T-helper 2 cell (primary cell): Measurements from ENCODE around the gene NCOA1.

Experiments used
- DNase-seq, 5 experiments: peaks; one replicate each; pipeline versions ENCODE4 v3.0.0 to v3.0.0-alpha.2; 2012 to 2022

The NCOA1 gene

DNA sequence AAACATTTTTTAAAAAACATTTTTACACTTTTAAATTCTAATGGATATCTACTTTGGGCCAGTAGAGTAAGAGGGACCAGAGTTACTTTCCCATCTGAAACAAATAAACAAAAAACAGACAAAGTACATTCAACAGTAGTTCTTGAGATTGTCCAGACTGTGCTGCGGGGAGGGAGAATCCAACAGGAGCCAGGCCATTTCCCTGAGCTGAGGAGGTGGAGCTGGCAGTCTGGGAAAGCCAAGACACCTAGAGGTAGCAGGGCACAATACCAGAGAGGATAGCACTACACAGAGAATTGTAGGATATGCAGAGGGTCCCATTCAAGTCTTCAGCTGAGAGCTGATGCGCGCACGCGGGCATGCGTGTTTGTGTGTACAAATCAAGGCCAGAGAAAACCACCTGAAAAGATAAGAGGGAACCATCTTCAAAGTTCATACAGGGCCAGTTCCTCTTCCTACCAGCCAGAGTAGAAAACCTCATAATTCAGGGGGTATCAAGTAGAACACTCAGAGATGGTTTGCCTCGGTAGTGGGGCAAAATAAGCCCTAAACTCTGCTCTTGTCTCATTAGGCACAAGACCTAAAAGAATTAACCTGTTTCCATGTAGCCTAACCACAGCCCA is 258.1 kb downstream of the NCOA1 start:
- DNase-seq: no peak

DNA sequence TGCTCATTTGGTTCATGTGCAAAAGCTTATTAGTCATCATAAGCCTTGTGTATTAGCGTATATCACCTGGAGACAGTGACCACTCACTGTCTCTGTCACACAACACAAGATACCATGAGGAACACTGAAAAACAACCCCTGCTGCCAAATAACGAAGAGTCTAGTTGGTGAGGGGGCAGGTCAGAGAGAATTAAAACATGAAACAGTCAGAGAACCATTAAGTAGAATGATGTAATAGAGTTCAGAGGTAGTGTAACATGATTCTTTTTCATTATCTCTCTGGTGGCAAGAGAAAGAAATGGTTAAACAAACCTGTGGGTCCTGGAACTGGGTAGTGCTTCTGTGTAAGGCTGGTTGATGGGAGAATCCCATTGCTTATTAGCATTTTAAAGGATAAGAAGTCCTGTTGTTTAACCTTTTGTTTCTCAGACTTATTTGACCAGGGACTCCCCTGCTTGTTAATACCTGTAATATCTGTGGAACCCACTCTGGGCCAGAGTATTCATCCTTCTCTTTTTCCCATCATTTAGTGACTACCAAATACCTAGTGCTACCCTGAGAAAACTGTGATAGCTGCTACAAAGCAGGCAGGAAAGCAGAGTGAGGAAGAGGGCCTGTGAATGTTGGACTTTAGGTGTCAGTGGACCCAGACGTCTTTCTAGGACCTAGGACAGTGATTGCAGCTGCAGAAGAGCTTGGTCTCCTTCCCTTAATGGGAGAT is 264.1 kb downstream of the NCOA1 start:
- no peak for DNase-seq

DNA sequence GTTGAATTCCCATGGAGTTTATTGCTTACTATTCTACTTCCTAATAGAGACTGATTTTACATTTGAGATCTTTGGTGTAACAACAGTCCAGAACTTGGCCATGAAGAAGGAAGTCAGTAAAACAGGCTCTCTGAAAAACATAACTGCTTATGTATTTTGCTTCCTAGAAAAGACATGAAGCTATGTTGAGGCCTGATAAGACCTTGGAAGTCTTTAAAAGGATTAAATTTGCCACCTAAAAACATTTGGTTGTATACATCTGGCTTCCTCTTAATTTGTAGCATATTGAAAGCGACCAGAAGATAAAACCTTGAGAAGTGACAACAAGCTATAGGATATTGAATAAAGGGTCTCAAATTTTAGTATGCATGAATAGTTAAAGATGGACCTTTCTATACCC is 265.7 kb downstream of the NCOA1 start:
- DNase-seq: no peak

DNA sequence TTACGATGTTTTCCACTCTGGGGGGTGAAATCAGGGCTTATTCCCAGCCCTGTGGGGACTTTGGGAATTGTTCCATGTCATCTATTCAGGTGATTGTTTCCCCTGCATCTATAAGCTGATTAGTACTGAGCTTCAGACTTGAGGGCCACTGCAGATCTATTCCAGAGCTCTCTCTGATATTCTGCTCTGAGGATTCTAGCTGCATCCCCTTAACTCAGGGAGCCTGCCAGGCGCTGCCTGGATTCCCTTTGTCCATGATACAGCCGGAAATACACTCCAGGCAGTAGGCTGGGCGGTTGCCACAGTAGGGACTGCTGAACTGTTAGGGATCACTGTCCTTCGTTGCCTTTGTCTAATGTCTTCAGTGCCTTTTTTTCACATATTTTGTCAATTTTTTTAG is 270.8 kb downstream of the NCOA1 start:
- no peak for DNase-seq

DNA sequence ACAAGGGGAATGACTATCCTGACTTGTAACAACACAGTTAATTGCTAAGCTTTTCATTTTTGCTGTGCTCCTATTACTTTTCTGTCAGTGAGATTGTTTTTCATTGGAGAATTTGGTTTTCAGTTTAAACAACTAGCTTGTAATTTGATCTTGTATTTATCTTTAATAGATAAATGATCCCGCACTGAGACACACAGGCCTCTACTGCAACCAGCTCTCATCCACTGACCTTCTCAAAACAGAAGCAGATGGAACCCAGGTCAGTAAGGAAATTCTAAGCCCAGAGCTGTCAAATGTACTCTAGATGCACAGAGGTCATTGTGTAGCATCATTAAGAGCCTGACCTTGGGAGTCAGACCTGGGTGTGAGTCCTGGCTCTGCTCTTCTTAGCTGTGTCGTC is 271.5 kb downstream of the NCOA1 start:
- no peak for DNase-seq

DNA sequence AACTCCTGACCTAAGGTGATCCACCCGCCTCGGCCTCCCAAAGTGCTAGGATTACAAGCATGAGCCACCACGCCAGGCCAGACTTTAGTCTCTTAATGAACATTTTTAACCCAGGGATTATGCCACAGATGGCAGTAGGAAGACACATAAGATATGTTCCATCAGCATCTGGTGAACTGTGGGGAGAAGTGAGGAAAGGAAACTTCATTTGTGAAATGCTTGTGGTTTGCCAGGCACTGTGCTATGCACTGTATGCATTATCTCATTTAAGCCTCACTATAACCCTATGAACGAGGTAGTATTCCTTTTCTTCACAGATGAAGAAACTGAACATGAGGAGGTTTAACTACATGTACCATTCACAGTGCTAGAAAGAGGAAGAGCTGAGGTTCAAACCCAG is 272.8 kb downstream of the NCOA1 start:
- DNase-seq: no peak

DNA sequence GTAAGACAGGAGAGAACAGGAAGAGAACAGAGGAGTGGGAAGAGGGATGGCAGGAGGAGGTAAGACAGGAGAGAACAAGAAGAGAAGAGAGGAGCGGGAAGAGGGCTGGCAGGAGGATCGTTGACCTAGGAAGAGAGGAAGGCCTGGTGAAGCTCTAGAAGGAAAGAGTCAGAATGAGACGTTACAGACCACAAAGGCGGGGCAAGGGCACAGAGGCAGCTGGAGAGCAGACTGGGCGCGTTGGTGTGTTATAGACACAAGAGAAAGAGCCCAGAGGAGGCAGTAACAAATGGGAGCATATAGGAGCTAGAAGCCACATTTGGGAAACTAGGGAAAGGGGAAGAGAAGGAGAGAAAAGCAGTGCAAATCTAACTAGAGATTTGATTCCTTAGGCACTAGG is 275.6 kb downstream of the NCOA1 start:
- peak in 1 of 5 experiments; percentile 71 for DNase-seq

DNA sequence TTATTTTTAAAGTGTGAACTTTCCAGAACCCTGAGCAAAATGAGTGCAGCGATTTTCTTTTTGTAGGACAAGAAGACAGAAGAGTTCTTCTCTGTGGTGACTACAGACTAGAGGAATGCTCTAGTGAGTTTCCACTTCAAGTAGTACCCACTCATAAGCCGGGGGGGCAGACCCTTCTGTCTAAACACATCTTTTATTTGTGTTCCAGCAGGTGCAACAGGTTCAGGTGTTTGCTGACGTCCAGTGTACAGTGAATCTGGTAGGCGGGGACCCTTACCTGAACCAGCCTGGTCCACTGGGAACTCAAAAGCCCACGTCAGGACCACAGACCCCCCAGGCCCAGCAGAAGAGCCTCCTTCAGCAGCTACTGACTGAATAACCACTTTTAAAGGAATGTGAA is 277.0 kb downstream of the NCOA1 start:
- DNase-seq: no peak

DNA sequence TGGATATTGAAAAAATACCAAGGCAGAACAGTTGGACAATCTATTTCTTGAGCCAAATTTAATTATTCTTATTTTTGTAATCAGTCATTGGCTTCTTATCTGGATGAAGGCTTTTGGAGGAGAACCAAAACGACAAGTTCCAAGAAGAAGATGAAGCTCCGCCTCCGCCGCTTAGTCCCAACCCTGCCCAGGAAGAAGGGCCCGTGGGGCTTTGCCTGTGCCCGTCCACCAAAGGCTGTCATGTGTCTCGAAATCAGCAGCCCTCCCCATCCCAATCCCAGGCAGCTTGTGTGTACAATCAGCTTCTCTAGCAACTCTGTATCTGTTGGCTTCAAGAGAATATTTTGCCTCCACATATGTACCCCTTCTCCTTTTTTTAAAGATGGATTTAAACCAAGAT is 277.5 kb downstream of the NCOA1 start:
- DNase-seq: no peak

DNA sequence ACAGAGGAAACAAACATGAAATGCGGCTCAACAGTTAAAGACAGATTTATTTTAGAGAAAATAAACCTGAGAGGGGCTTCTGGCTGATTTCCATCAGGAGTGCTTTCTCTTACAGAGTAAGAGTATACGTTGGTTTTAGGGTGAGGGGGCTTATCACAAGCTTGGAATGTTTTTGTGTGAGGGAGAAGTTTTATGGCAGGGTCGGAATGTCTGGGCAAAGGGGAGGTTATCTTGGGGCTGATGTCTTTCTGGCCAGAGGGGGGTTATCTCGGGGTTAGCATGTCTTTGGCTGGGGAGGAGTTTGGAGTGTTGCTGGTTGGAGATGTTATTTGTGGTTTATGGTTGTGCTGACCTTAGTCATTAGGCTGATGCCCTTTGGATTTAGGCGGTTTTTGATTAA is 280.0 kb downstream of the NCOA1 start:
- no peak for DNase-seq

DNA sequence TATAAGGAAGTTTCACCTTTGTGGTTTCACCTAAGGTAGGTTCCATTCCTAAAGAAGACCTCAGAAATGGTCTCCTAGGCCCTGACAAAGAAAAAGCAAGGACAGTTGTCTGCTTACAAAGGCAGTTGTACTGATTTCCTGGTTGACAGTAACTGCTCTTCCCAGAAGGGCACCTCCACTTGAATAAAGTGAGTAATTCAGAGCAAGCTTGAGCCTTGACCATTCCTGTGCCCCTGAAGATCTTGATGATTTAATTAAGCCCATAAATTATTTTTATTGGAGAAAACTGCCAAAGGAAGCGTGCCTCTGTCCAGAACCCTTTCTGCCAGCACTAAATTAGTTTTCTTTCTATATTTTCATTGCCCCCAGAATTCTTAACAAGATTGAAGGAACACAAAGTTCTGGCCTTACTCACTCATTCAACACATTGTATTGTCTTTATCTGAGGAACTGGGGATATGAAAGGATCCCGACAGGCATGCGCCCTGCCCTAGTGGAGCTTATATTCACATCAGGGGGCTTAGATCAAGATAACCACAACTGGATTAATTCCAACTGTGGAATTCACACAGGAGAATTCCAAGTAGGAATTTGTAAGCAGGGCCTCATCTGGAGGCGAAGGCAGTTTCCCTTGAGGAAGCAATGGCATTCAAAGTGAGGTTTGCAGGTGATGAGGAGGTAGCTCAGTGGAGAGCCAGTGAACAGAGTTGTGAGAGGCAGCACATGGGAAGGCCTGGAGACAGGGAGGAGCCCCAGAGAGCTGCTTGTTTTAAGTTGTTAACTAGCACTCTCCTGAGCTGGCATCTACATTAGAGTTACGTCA is 280.9 kb downstream of the NCOA1 start:
- DNase-seq: no peak

DNA sequence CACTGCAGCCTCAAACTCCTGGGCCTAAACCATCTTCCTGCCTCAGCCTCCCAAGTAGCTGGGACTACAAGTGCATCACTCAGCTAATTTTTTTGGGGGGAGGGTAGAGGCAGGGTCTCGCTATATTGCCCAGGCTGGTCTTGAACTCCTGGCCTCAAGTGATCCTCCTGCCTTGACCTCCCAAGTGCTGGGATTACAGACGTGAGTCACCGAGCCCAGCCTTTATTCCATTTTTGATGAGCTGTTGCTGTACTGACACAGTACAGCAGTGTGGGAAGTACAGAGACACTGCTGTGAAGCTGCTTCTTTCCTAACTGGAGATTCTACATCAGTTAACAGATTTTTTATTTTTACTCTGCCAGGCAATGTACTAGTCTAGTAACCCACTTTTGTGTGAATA is 283.3 kb downstream of the NCOA1 start:
- DNase-seq: no peak

DNA sequence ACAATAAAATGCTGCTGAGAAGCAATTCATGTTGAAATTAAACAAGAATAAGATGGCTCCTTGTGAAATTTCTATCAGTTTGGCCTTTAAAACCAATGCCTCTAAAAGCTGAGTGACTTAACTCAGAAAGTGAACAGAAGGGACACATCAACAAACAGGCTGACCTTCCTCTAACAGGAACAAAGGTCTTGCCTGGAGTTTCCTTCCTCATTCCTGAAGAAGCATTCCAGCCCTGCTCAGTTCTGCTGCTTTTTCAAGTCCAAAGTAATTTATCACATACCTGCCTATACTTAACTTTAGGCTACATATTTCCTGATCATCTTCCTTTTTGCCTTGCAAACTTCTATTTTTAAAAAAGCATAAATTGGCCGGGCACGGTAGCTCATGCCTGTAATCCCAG is 288.1 kb downstream of the NCOA1 start:
- DNase-seq: no peak

DNA sequence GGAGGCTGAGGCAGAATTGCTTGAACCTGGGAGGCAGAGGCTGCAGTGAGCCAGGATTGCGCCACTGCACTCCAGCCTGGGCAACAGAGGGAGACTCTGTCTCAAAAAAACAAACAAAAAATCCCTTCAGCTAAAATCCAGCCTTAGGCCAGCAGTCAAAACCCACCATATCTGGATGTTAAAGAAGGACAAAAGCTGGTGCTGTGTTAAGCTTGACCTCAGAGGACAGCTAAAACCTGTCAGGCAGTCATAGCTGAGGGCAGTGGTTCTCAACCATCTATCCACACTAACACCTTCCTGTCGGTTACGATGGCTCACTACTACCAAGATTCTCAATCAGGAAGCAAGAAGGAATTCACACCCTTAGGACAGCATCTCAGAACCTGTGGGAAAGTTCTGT is 292.6 kb downstream of the NCOA1 start:
- DNase-seq: no peak

DNA sequence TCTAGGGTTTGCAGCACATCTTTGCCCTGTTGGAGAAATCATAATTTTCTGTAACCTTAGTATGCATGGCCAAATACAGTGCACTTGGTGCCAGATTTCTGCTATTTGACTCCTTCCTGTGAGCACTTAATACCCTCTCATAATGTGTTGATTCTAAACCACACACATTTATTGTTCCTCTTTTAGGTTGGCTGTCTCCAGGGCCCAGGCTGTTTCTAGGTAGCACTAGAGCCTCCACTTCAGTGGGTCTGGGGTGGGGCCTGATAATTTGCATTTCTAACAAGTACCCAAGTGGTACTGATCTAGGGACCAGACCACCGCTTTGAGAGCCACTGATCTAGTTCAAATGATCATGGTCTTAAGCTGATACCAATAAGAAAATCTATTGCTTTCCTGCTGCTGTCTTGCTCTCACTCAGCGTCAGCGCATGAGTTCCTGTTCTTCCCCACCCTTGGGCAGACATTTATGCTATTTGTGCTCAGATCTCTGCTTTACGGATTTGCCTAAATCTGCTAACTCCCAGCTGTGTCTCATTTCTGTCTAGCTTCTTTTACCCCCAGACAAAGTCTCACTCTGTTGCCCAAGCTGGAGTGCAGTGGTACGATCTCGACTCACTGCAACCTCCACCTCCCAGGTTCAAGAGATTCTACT is 294.7 kb downstream of the NCOA1 start:
- DNase-seq: no peak

DNA sequence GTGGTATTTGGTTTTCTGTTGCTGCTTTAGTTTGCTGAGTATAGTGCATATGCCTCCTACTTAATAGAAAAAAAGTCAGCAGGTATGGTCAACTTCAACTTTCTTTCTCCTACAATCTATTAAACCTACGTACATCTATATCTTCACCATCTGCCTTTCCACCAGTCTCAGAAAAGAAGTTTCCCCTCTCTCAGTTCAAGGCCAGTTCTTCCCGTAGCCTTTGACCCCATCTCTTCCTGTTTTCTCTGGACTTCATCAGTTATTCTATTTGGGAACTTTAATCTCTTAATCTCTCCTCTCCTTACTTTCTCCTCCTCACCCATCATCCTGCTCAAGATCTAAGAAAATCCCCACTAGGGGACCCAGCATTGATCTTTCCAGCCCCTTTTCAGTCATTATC is 296.5 kb downstream of the NCOA1 start:
- no peak for DNase-seq

DNA sequence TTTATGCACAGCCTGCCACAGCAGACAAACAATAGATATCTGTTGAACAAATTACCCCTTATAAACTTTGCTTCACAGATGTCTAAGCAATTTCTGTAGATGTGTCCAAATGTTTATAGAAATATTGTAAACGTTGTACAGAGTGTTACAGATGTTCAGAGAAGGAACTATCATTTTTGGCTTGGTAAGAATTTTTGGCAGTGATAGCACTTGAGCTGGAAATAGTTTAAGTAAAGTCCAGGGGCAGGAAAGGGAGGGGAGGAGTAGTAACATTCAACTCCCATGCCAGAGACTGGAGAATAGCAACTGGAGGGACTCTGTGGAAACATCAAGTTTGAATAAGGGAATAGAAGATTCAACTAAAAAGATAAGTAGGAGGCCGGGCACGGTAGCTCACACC is 297.8 kb downstream of the NCOA1 start:
- no peak for DNase-seq

DNA sequence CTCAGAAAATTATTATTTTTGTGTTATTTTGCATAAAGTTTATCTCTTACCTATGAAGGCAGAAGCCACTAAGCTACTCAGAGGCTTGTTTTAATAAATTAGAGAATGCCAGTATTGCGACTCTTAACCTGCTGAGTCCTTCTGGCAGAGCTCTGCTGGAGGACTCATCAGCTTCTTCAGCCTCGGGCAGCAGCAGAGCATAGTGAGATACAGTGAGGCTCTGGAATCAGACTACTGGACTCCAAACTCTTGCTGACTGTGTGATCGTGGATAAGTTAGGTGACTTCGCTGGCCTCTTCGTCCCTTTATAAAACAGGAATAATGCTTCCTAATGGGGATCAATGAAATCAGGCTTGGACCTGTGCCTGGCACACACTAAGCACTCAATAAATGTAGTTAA is 300.4 kb downstream of the NCOA1 start:
- no peak for DNase-seq

DNA sequence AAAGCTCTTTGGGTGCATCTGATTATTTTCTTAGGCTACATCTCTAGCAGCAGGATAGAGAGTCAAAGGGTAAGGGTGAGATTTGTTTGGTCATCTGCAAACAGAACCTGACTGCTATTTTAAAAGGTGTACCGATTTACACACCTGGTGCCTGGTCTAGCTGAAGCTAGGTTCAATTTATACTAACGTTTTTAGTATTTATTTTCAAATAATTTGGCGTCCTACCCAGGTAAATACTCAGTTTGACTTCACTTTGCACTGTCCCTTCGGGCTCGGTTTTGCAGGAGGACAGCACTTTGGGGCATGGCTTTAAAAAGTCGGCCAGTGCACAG is 301.5 kb downstream of the NCOA1 start:
- DNase-seq: no peak

DNA sequence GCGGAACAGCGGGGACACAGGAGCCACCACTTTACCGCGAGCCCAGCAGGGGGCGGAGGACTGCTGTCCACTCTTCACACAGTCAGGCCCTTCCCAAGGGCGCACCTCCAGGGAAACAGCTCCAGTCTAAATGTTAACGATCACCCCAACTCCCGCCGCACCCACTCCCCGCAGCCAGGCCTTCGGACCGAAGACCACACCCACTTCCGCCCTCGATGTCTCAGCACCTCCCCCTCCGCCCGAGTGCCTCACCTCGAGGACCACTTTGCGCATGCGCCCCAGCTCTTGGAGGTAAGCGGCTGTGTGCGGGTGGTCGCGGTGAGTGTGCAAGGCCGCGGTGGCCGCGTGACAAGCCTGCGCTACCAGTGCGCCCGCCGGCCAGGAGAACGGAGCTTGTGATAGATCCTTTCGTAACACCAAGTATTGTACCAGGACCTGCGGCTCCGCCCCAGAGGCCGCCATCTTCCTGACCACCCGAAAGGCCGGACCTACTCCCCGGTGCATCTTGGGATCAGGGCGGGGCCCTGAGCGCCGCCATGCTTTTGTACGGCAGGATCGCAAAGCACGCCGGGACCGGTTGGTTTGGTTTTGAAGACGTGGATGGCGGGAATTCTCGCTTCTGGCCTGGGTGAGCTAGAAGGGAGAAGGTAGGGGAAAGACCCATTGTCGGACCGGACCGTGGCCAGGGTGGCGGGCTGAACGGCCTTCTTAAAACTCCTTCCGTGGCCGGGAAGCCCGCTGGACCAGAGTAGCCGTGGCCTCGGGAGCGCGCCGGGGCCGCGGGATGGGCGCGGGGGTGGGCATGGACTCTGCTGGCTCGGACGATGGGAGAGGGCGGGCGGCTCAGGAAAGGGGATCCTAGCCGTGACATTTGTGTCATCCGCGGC is 302.1 kb downstream of the NCOA1 start, which contains the start of the genes CENPO and PTRHD1:
Gene CENPO (plus strand): TSS at position 552 of the 887 bp plus-strand sequence. CDS start 495 bp downstream, outside the sequence.
Gene PTRHD1 (minus strand): TSS at position 518 of the 887 bp plus-strand sequence. CDS start 14 bp downstream, at position 504.
- DNase-seq: peak; percentile 83 to 97 (median 92)

DNA sequence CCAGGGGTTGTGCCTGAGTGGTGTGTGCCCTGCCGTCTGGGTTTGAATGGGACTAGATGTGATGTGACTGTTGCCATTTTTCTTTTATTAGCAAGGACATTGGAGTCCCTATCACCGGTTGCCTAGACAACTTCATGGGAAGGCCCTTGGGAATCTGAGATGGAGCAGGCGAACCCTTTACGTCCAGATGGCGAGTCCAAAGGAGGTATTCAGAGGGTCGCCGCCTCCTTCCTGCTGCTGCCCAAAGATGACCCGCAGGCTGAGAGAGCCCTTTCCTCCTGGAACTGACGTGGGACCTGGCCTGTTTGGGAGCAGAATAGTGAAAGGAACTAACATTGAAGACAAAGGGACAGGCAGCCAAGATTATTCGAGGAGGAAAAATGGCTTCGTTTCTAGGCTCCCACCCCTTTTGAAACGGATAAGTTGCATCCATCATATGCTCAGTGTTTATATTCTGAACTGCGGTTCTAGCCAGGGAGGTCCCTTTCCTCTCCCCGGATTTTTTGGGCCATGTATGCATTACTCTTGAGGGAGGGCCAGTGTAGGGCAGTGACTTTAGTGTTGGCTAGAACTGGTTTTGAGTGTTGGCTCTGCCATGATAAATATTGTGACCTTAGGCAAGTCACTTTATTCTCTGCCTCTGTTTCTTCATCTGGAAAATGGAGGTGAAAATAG is 302.8 kb downstream of the NCOA1 start:
- DNase-seq: peak in 1 of 5 experiments; percentile 40

DNA sequence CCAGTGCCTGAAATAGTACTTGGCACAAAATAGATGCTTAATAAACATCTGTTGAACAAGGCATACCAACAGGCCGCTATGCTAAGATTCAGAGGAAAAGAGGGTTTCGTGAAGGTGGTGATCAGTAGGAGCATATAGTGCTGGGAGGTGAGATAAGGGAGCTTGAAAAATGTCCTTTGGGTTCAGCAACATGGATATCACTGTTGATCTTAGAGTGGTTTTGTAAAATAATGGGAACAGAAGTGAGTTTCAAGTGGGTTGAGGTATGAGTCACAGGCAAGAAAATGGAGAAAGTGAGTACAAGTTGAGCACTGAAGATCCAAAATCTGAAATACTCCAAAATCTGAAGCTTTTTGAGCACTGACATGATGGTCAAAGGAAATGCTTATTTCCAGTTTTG is 306.6 kb downstream of the NCOA1 start:
- no peak for DNase-seq
